Spleen (tissue), 7 donors: ENCODE measurements around the gene A4GALT.

Experiments
- CTCF ChIP-seq, 11 experiments: fragments of 200-600 bp in 7 of 11; fragments of 450-650 bp in 4 of 11; sonication (generic) in 4 of 11; IDR thresholded peaks in 8 of 11; conservative IDR thresholded peaks in 3 of 11; 1 replicate in 7 of 11; 2 replicates in 4 of 11; pipeline versions ENCODE4 v1.4.0 to v1.8.0; 2016 to 2021; ENCODE audit warnings: antibody characterized with exemption in 11 of 11, inconsistent platforms in 4 of 11, mild to moderate bottlenecking in 1 of 11
- POLR2A ChIP-seq, 3 donors: fragments of 450-650 bp; IDR thresholded peaks; one replicate each; pipeline ENCODE4 v1.5.1; 2017; ENCODE audit warnings: antibody characterized with exemption in 3 of 3, mild to moderate bottlenecking in 1 of 3
- donor health status: DM: no; HTN: no; CAD: no; lungs with moderate emphysema.
- donor health status: DM: no; HTN: no; CAD: no.
- donor health status: DM: no; HTN: no; CAD: no.

GRCh38 chr22:42679691-42680090 lies 41.0 kb downstream of the A4GALT start:
- TF ChIP-seq POLR2A (IDR thresholded peaks at IDR 0.05): no peak
- no peak for TF ChIP-seq CTCF (IDR thresholded peaks at IDR 0.05 in 8 of 11, conservative IDR thresholded peaks at IDR 0.05 in 3 of 11)
